Liver (tissue), 3 donors: ENCODE data around the gene RELT.

ENCODE experiments used
- CTCF ChIP-seq: fragments of 150-350 bp; IDR thresholded peaks from 2 replicates; pipeline ENCODE4 v1.5.1; 2017; ENCODE audit warnings: improper control_type of control experiment, low read depth, low read length; ENCODE audit not compliant: missing input control
- FOXA1 ChIP-seq: IDR thresholded peaks from 2 replicates; pipeline ENCODE4 v1.6.1; 2016; ENCODE audit warnings: antibody characterized with exemption
- GABPA ChIP-seq, 2 donors: IDR thresholded peaks in 1 of 2; conservative IDR thresholded peaks in 1 of 2; 2 replicates each; pipeline ENCODE4 v1.6.1; 2016; ENCODE audit warnings: antibody characterized with exemption in 2 of 2, mild to moderate bottlenecking in 1 of 2, moderate library complexity in 1 of 2
- HNF4G ChIP-seq: IDR thresholded peaks from 2 replicates; pipeline ENCODE4 v1.6.1; 2016; ENCODE audit warnings: antibody characterized with exemption
- MAX ChIP-seq: IDR thresholded peaks from 2 replicates; pipeline ENCODE4 v1.6.1; 2016; ENCODE audit warnings: antibody characterized with exemption
- RAD21 ChIP-seq, 2 donors: IDR thresholded peaks; 2 replicates each; pipeline ENCODE4 v1.6.1; 2016; ENCODE audit warnings: antibody characterized with exemption in 2 of 2, mild to moderate bottlenecking in 2 of 2
- SP1 ChIP-seq: IDR thresholded peaks from 2 replicates; pipeline ENCODE4 v1.6.1; 2018; ENCODE audit warnings: antibody characterized with exemption, mild to moderate bottlenecking
- YY1 ChIP-seq: IDR thresholded peaks from 2 replicates; pipeline ENCODE4 v1.6.1; 2016; ENCODE audit warnings: antibody characterized with exemption, mild to moderate bottlenecking
- TF ChIP-seq, protein P1 (sequence below): IDR thresholded peaks from 2 replicates; pipeline ENCODE4 v1.6.1; 2016; ENCODE audit warnings: antibody characterized with exemption, mild to moderate bottlenecking
- TF ChIP-seq, protein P2 (sequence below): IDR thresholded peaks from 2 replicates; pipeline ENCODE4 v1.6.1; 2016; ENCODE audit warnings: antibody characterized with exemption
- donor health status: healthy.
- donor health status: healthy.

DNA sequence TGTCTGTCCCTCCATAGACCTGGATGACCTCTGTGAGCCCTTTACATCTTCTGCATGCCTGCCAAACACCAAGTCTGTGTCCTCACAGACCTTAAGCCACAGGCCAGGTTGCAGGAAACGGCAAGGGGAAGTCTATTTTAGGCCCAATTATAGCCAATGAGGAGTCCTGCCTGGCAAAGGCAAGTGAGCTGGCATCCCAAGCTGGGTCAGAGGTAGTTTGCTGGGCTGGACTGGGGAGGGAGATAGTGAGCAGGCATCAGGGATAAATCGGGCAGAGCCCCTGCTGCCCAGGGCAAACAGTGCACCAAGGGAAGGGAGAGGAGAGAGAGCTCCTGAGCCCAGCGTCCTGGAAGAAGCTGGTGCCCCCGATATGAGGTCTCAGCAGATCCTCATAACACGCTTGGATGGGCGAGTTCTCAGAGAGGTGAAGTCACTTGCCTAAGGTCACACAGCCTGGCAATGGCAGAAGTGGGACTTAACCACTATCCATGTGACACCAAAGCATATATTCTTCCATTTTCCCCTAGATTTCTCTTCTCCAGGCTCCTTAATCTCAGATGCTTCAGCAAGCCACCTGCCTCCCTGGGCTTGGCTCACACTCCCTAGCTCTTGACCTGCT is 3.7 kb upstream of the RELT start:
- TF ChIP-seq CTCF (no peak), MAX (no peak), SP1 (no peak), GABPA (IDR thresholded peaks at IDR 0.05 in 1 of 2, conservative IDR thresholded peaks at IDR 0.05 in 1 of 2) (no peak), YY1 (no peak), RAD21 (IDR thresholded peaks at IDR 0.05) (no peak), HNF4G (no peak), FOXA1 (no peak)
- TF ChIP-seq, protein P1, sequence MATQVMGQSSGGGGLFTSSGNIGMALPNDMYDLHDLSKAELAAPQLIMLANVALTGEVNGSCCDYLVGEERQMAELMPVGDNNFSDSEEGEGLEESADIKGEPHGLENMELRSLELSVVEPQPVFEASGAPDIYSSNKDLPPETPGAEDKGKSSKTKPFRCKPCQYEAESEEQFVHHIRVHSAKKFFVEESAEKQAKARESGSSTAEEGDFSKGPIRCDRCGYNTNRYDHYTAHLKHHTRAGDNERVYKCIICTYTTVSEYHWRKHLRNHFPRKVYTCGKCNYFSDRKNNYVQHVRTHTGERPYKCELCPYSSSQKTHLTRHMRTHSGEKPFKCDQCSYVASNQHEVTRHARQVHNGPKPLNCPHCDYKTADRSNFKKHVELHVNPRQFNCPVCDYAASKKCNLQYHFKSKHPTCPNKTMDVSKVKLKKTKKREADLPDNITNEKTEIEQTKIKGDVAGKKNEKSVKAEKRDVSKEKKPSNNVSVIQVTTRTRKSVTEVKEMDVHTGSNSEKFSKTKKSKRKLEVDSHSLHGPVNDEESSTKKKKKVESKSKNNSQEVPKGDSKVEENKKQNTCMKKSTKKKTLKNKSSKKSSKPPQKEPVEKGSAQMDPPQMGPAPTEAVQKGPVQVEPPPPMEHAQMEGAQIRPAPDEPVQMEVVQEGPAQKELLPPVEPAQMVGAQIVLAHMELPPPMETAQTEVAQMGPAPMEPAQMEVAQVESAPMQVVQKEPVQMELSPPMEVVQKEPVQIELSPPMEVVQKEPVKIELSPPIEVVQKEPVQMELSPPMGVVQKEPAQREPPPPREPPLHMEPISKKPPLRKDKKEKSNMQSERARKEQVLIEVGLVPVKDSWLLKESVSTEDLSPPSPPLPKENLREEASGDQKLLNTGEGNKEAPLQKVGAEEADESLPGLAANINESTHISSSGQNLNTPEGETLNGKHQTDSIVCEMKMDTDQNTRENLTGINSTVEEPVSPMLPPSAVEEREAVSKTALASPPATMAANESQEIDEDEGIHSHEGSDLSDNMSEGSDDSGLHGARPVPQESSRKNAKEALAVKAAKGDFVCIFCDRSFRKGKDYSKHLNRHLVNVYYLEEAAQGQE: no peak
- TF ChIP-seq, protein P2, sequence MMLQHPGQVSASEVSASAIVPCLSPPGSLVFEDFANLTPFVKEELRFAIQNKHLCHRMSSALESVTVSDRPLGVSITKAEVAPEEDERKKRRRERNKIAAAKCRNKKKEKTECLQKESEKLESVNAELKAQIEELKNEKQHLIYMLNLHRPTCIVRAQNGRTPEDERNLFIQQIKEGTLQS: no peak
